Measurements from ENCODE around the gene FYN. TPM values are rescaled to one million over a fixed set of nuclear protein-coding genes. Genes with fewer than 3 reads are reported as not detected.
"Not testable (repeated sequence)": the region's sequence is repeated elsewhere in the genome, so short reads cannot be mapped to it uniquely, and the experiment has no call there.

FYN gene
- polyA plus RNA-seq, 1 donor, result 127 TPM

DNA sequence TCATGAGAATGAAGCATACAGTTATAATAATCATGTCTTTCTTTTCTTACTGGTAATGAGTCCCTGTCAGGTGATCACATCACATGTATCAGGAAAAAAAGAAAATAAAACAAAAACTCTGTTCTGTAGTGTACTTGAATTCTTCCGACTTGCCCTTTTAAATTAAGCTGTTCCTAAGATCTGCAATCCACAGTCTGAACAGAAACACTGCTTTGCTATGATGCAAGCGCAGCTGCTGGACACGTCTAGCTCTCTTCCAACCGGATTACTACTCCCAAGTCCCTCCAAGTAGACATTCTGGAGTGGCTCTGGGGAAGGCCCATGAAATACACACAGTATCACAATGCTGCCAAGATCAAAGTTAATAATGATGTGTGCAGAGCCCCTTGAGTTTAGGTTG, 83.7 kb downstream of the FYN start:
- peak; percentile 81 for DNase-seq (ENCODE audit: low read depth)

DNA sequence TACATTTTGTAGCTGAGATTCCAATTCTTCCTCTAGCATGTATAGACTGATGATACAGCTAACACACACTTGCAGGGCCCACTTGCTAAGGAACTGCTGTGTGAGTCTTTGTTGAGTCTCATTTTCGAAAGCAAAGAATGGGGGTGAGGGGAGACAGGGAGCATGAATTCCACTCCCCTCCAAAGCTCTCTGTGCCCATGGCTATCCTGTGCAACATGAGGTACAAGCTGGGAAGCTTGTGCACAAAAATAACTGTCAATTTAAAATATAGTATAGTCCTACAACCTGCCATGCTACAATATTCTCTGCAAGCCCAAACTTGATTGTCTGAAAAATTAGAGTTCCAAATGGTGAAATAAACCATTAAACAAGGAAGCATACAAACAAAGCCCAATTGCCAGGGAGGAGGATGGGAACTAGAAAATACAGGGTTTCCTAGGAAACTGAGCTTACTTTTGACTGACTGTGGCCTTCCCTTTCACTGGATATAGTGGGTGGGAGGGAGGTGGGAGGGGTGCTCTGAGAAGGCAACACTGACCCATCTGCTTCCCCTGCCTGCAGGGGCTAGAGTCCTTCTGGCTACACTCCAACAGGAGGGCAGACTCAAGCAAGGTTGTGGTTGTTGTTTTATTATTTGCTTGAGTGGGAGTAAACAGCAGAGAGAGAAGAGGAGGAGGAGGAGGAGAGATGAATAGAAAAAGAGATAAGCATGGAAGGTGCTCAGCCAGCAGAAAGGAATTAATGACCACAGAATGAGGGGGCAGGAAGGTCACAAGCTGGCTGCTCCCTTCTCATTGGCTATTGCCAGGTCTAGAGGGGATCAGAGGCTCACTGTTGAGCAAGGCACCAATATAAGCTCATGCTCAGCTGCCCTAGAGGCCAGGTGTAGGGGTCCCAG, 84.6 kb downstream of the FYN start:
- DNase-seq (ENCODE audit: low read depth), result no peak

DNA sequence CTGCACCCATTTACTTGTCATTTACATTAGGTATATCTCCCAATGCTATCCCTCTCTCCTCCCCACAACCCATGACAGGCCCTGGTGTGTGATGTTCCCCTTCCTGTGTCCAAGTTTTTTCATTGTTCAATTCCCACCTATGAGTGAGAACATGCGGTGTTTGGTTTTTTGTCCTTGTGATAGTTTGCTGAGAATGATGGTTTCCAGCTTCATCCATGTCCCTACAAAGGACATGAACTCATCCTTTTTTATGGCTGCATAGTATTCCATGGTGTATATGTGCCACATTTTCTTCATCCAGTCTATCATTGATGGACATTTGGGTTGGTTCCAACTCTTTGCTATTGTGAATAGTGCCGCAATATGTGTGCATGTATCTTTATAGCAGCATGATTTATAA, 87.1 kb downstream of the FYN start:
- not testable (repeated sequence) for DNase-seq (ENCODE audit: low read depth)

DNA sequence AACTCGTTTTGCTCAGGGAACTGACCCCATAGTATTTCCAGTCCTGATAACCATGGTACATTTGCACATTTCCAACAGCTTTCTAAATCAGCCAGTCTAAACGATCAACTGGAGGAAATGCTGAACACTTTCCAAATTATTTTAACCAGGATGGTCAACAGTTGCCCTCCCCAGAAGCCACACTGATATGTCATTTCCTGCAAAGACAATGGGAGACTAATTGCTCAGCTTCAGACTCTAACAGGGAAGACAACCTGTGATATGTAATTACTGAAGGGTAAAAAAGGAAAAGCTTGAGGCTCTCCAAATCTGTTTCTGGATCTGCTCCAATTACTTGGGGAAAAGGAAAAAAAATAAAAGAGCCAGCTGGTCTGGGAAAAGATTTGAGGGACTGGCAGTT, 88.8 kb downstream of the FYN start:
- no peak for DNase-seq (ENCODE audit: low read depth)

DNA sequence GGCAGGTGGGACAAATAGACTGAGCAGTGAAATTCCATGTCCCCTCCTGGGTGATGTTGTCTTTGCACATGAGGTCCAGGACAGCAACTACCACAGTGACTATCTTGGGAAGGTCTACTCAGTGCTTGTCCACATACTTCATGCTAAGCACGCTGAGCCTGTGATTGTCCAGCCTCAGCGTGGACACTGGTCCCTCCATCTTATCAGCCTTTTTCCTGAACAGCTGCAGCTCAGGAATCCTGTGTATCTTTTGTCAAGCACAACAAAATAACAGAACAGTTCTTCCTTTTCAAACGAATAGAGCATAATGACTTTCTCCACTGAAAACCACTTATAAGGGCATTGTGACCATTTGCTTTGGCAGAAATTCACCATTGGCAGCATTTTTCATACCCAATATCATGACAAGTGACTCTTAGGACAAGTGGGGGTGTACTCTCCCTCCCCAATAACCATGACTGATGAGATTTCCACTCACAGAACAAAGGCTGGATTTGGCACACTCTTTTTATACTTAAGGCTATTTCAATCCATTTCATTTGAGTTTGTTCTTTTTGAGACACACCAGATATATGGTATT, 90.3 kb downstream of the FYN start:
- no peak for DNase-seq (ENCODE audit: low read depth)

DNA sequence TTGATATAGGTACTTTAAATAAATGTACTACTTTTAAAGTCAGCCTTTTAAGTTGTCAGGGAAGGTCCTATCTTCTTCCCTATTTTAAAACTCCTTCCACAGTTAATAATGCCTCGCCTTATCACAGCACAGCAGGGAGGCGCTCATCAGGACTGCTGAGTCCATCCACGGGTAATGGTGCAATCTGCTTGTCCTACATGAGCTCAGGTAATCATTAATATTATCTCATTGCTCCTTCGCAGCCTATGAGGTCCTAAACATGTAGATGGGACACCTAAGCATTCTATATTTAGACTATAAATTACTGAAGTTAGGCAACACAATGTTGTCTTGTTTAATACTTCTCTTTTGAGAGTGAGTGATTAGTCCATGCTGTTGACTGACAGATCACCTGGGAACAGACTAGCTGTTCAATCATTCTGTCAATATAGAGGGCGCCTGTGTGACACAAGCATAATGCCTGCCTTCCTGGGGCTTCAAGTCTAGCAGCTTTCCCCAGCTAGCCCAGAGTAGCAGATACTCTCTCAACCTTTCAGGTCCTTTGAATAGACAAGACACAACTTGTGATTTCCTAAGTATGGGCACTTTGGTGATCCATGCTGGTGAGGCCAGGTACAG, 91.0 kb downstream of the FYN start:
- no peak for DNase-seq (ENCODE audit: low read depth)

DNA sequence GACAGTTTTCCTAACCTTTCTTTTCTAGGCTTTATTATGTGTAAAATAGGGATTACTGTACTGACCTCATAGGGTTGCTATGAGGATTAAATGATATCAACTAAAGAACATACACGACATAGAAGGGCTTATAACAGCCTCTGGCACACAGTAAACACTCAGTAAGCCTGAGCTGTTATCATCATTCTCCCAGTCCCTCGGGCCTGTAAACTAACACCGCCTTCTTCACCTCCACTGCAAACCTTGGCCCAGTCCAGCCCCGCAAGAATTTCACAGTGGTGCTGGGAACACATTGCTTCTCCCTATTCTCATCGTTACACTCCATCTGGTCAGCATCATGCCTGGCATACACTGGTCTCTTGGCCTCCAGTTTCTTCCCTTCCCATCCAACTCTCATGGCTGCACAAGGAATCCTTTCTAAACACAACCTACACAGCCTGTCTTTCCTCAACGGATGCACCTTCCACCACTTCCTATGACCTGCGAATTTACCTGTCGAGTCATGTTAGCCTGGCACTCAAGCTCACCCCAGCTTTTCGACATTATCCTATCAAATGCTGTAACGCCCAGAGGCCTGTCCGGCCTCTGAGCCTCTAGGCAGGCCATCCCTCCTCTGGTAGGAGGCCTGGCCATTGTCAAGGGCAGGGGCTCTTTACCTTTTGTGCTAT, 92.1 kb downstream of the FYN start:
- DNase-seq (ENCODE audit: low read depth), result no peak

DNA sequence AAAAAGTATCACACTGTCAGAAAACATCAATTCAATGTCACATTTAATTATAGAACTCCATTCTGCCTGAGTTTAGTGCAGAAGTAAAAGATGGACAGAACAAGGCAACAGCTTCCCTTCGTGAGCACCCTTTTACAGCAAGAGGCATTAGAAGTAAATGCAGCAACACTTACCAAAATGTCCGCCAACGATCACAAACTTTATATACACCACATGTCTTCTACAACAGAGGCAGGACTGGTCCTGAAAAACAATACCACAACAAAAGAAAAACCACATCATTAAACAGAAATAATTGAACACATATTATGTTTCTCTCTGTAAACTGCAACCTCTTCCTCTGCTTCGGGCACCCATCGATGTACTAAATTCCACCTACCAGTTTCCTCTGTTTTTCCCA, 92.9 kb downstream of the FYN start:
- no peak for DNase-seq (ENCODE audit: low read depth)

DNA sequence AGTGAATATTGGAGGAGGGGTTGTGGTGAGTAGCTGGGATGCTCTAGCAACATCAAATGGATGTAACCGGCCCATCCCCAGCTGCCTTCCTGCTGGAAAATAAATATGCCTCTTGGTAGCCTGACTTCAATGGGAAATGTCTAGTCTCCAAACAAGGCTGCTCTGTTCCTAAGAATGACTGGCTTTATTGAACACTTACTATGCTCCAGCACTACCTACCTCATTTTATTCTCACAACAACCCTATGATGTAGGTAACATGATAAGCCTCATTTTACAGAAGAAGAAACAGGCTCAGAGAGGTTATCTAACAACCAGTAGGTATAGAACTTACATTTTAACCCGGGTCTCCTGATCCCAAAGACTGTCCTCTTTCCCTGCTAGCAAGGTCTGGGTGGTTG, 93.6 kb downstream of the FYN start:
- no peak for DNase-seq (ENCODE audit: low read depth)

DNA sequence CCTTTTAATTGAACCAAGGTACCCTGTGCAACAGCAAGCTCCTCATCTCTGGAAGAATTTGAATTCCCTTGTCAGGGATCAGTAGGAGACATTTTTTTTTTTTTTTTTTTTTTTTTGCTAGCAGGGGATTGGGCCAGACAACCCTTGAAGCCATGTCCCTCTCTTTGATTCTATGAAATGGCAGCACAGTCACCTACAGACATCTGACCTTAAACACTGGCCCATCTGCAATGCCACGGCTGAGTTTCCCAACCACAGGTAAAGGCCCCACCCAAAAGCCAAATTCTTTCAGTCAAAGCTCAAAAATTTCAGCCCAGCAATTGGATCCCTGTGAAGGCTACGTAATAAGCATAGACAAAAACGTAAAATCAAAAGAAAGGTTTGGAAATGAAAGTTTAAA, 94.2 kb downstream of the FYN start:
- no peak for DNase-seq (ENCODE audit: low read depth)

DNA sequence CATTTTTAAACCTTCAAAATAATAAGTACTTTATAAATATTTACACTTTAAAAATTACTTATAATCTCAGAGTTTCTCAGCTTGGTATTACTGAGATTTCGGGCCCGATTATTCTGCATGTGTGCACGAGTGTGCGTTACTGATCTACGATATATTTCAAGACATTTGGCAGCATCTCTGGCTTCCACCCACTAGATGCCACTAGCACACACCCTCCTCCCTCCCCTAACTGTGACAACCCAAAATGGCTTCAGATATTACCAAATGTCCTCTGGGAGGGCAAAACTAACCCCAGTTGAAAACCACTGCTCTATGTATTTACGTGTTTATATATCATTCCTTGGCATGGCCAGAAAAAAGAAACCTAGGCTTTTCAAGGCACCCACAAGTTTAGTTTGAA, 95.9 kb downstream of the FYN start:
- DNase-seq (ENCODE audit: low read depth), result no peak

DNA sequence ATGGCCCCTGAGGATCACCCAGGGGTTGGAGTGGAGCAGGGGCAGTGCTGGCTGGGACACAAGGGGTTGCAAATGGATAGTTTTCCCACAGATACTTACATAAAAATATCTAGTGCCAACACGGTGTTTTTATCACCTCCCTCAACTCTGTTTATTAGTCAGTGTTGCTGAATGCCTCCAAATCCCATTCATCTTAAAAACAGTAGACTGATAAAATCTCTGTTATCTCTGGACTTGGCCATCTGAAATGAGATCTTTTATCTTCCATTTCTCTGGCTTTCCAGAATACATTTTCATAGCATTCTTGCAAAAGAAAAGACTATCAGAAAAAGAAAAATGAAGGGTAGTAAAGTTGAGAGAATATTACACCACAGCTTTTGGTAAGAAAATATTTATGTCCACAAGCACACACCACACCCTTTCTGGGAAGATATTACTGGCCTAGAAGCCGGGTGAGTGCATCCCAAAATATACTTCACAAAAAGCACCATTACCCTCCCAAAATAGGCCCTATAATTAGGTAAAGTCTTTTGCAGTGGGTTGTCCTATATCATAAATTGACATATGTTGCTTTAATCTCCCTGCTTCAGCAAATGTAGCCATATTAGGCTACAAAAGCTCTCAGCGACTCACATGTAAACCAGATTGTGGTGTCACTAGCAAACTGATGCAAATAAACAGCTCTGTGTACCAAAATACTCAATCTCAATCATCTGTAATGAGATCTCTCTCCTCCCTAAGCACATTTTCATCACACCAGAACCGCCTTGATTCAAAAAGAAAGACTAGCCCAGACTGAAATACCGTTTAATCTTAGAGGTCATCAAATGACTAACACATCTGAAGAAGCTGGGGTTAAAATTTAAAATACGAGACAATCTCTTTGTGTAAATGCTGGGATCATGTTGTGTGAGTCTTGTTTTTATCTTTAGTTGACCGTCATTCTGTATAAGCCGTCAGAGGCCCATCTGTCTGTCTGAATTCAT, 96.7 kb downstream of the FYN start:
- no peak for DNase-seq (ENCODE audit: low read depth)

DNA sequence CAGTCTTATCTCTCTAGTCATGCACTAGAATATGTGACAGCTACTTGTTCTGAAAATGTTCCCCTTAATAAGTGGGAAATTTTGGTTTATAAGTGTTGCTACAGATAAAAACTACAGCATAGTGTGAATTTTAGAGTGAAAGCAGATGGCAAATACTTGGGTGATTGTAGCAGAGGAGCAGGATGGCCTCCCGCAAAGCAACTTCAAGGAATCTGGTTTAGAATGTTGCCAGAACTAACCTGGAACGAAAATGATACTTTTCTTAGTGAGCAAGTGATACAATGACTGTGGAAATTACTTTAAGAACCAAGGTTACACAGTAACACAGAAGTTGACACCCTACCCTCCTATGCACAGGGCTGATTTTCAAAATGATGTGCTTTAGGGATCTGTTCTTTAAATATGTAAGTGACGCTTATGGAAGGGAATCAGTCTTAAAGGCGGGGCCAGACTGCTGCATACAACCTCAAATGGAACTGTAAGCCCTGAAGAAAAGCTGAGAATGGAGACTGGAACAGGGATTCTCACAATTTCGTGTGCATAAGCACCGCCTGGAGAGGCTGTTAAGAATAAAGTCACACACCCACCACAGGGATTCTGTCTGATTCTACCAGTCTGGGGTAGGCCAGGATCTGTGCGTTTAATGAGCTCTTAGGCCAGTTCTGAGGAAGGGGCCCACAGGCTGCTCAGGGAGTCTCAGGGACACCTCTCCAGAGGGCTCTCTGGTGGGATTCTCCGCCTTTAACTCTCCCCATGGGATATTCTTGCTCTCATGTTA, 97.9 kb downstream of the FYN start:
- DNase-seq (ENCODE audit: low read depth), result no peak

DNA sequence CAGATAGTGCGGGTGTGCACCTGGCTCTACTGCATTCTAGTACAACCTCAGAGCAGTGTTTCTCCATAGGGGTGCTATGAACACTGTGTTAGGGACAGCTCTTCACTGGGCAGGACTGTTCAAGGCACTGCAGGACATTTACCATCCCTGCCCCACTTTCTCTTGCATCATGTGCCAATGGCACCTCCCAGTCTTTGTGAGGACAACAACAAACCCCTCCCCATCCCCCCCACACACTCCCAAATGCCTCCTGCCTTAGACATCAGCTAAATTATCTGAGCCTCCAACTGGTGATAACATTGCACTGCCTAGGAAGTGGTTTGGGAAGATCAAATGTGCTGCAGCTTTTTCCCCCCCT, 98.9 kb downstream of the FYN start:
- DNase-seq (ENCODE audit: low read depth), result no peak

DNA sequence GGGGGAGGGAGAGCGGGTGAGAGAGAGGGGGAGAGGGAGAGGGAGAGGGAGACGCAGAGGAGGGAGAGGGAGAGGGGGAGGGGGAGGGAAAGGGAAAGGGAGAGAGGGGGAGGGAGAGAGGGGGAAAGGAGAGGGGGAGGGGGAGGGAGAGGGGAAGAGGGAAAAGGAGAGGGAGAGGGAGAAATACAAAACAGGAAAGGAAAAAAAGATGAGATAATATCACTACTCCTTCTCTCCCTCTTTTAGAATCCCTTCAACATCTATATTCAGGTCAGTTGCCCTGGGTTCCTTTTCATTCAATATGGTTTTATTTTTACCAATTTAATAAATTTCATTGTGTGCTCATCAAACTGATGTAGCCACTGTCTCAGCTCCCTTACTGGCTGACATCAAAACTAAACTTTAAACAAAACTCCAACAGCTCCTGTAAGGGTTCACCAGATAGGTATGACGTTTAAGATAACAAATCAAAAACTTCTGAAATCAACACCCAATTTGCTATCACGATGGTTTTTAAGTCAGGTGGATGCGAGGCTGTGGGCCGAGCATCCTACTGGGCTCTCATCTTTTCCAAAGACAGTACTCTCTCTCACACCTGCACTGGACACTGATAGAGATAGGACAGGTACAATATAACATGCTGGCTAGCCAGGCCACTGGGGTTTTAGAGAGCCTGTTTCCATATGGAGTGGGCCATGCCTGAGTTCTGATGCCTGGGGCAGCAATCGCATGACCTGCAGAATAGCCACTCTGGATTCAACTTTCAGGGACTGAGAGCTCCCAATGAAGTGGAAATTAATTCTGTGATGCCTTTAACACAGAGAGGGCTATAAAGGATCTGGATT, 99.5 kb downstream of the FYN start:
- no peak for DNase-seq (ENCODE audit: low read depth)

DNA sequence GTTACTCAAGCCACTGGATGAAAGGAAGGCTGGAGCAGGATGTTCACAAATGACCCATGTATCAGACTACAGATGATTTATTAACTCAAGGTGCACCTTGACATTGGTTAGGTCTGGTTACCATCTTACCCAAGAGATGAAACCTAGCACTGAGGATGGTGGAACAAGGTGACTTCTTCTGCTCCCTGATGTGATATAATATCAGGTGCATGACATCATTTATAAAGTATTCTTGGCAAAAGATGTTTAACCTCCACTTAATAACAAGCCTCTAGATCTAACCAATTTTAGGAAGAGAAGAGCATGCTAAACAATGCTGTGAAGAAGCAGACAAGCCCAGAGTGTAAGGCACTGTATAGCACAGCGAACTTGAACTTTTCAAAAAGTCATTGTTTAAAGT, 100.9 kb downstream of the FYN start:
- no peak for DNase-seq (ENCODE audit: low read depth)

DNA sequence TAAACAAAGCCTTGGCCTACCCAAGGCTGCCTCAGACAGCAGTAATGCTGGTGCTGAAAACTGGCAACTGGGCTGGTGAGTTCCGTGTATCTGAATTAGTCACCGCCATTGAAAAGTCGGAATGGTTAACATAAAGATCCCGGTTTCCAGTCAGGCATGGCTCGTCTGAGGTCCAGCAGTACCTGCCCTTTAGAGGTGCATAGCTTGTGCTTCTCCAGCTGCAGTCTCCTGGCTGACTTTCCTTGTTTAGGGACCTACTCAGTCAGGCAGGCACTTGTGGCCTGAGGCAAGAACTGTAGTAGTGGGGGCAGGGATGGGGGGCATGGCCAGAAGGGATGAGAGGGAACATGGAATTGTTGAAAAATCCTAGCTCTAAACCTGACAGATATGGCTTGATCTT, 101.6 kb downstream of the FYN start:
- no peak for DNase-seq (ENCODE audit: low read depth)

DNA sequence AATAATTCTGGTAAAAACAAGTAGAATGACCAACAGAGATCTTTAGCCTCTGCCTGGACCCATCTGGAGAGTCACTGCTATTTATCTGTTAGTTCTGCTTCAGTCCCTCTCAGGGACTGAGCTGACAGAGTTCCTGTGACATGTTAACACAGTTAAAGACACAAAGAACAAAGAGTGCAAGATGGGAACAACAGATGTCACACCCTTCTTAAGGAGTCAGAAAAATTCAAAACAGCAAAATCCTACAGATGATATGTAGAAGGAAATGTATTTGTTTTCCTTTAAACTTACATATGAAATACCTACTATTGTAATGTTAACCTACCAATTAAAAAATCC, 102.2 kb downstream of the FYN start:
- DNase-seq (ENCODE audit: low read depth), result no peak

DNA sequence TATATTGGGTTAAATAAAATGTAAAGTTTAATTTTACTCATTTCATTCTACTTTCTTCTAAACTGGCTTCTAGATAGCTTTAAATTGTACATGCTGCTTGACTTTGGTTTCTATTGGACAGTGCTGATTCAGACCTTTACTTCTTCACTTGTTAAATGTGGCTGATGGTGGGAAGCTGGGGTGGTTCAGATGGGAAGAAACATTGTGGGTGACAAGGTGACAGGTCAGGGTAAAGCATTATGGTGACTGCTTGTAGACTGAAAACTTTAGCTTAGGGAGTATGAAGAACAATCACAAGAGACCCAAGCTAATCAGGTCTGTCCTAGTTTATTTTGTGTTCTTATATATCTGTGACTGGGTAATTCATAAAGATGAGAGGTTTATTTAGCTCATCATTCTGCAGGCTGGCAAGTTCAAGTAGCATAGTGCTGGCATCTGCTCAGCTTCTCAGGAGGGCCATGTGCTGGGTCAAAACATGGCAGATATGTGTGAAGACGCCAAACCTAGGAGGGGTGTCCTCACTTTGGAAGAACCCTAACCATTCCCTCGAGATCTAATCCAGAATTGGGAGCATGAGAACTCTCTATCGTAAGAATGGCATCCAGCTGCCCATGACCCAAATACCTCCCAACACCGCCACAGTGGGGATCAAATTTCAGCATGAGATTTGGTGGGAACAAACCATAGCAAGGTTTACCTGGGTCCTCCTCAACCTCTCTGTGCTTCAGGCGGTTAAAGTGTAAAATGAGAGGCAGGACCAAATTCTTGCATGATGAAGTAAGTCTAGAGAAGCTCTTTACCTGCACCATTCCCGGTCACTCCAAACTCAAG, 102.8 kb downstream of the FYN start:
- DNase-seq (ENCODE audit: low read depth), result no peak

Measured in forelimb muscle (tissue), 1 donor.